HepG2 (cell line): Measurements from ENCODE around the gene NKD1. TPM values are rescaled to one million over a fixed set of nuclear protein-coding genes. Genes with fewer than 3 reads are reported as not detected.

Source experiments
- CEBPZ ChIP-seq: IDR thresholded peaks from 2 replicates; pipeline ENCODE4 v1.6.1; 2012; ENCODE audit warnings: low read length, improper control_type of control experiment
- GATA4 ChIP-seq: sonication (generic); IDR thresholded peaks from 2 replicates; pipeline ENCODE4 v1.6.1; 2016; ENCODE audit warnings: antibody characterized with exemption, low read depth, borderline replicate concordance
- SPEN ChIP-seq: sonication (generic); formaldehyde crosslinking; IDR thresholded peaks from 2 replicates; pipeline ENCODE4 v1.5.1; 2020; ENCODE audit warnings: low read depth, mild to moderate bottlenecking, missing genetic modification reagents
- SRSF1 ChIP-seq: fragments of 200-400 bp; formaldehyde crosslinking; optimal IDR thresholded peaks from 2 replicates; pipeline ENCODE3; 2017; ENCODE audit warnings: mild to moderate bottlenecking, low read depth, low read length, moderate library complexity
- ZNF180 ChIP-seq: sonication (generic); formaldehyde crosslinking; IDR thresholded peaks from 2 replicates; pipeline ENCODE4 v1.4.0; 2020; ENCODE audit warnings: low read depth, missing genetic modification reagents, borderline replicate concordance
- ZNF235 ChIP-seq: sonication (generic); formaldehyde crosslinking; IDR thresholded peaks from 2 replicates; pipeline ENCODE4 v1.8.1; 2023; ENCODE audit warnings: mild to moderate bottlenecking, missing genetic modification reagents, borderline replicate concordance
- ZNF362 ChIP-seq: sonication (generic); formaldehyde crosslinking; IDR thresholded peaks from 2 replicates; pipeline ENCODE4 v1.4.0; 2020; ENCODE audit warnings: missing genetic modification reagents, mild to moderate bottlenecking, borderline replicate concordance
- ZNF564 ChIP-seq: sonication (generic); formaldehyde crosslinking; IDR thresholded peaks from 2 replicates; pipeline ENCODE4 v1.8.1; 2023; ENCODE audit warnings: mild to moderate bottlenecking, missing genetic modification reagents
- ZNF629 ChIP-seq: sonication (generic); formaldehyde crosslinking; conservative IDR thresholded peaks from 2 replicates; pipeline ENCODE4 v1.5.0; 2020; ENCODE audit warnings: missing genetic modification reagents
- ZNF644 ChIP-seq: IDR thresholded peaks from 2 replicates; pipeline ENCODE4 v1.6.1; 2016; ENCODE audit warnings: low read depth
- ZNF768 ChIP-seq: sonication (generic); formaldehyde crosslinking; IDR thresholded peaks from 2 replicates; pipeline ENCODE4 v1.4.0; 2020; ENCODE audit warnings: missing genetic modification reagents
- ZSCAN22 ChIP-seq: sonication (generic); formaldehyde crosslinking; IDR thresholded peaks from 2 replicates; pipeline ENCODE4 v1.4.0; 2020; ENCODE audit warnings: mild to moderate bottlenecking, missing genetic modification reagents
- polyA plus RNA-seq, 8 experiments: library from polyadenylated mRNA; depleted of rRNA in 3 of 8; stranded (reverse) in 7 of 8; unstranded in 1 of 8; fragments of >200 nt; fragmentation: Illumina TruSeq in 4 of 8; extraction: Trizol in 4 of 8; gene quantifications; 2 replicates each; pipeline versions ENCODE4 v1.2.1 to v1.2.3, GENCODE V29; 2011 to 2016; ENCODE audit warnings: low read depth in 4 of 8, missing spikeins in 1 of 8, mixed read lengths in 1 of 8; ENCODE audit not compliant: insufficient read depth in 1 of 8
- total RNA-seq, 5 experiments: library from RNA; depleted of rRNA; stranded (reverse); fragments of >200 nt; fragmentation: Illumina TruSeq; extraction: Trizol; gene quantifications; 2 replicates each; pipeline ENCODE4 v1.2.3, GENCODE V29; 2016; ENCODE audit warnings: low read depth in 1 of 5
- TF ChIP-seq, protein P1 (sequence below): sonication (generic); formaldehyde crosslinking; IDR thresholded peaks from 2 replicates; pipeline ENCODE4 v1.8.1; 2023; ENCODE audit warnings: mild to moderate bottlenecking, missing genetic modification reagents

NKD1 gene
- total and polyA plus RNA-seq, 2 of the 13 experiments (the other 11 are each of a cell fraction or from before 2014, with no cell fraction given), result 70.4 to 121 TPM

DNA sequence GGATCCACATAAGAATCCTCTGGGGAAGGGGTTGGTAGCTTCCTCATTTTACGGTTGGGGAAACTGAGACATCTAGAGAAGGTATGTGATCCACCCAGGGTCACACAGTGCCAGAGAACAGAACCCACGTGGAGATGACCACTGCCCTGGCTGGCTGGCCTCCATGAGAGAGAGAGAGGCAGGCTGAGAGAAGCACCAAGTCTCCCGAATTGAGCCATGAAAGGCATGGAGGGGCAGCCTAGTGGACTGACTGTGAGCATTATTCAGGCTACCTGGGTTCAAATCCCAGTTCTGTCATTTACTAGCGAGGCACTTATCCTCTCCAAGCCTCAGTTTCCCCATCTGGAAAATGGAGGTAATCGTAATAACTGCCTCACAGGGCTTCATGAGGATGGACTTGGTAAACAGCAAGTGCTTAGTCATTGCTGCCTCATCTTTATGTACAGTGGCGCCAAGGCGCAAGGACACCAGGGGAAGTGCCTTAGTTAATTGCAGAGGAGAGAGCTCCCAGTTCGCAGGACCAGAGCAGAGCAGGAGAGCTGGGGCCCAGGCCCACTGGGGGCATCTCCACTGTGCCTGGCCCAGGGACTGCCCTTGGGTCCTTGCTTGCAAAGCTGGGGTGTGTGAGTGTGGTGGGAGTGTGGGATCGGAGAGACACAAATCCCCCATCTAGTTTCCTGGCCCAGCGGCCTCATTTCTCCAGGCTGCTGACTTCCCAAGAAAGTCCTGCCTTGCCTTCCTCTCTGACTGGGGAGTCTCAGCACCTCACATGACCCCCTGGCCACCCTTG lies 71.7 kb downstream of the NKD1 start (continued):
- no peak for TF ChIP-seq ZNF180 (CRISPR knock-in tag)
- no peak for TF ChIP-seq ZNF644 (CRISPR knock-in tag)
- no peak for TF ChIP-seq ZSCAN22
- no peak for TF ChIP-seq GATA4
- no peak for TF ChIP-seq ZNF564 (CRISPR knock-in tag)
- no peak for TF ChIP-seq SPEN (CRISPR knock-in tag)
- no peak for TF ChIP-seq CEBPZ
- TF ChIP-seq ZNF629 (CRISPR knock-in tag), result 0 out of 2 replicates have a peak, but pooled peaks have one; percentile 42
- 0 out of 2 replicates have a peak, but pooled peaks have one; percentile 17 for TF ChIP-seq ZNF768 (CRISPR knock-in tag)
- TF ChIP-seq ZNF362 (CRISPR knock-in tag), result no peak
- TF ChIP-seq, protein P1, sequence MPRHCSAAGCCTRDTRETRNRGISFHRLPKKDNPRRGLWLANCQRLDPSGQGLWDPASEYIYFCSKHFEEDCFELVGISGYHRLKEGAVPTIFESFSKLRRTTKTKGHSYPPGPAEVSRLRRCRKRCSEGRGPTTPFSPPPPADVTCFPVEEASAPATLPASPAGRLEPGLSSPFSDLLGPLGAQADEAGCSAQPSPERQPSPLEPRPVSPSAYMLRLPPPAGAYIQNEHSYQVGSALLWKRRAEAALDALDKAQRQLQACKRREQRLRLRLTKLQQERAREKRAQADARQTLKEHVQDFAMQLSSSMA, result 0 out of 2 replicates have a peak, but pooled peaks have one; percentile 59
- no peak for TF ChIP-seq SRSF1
- TF ChIP-seq ZNF235 (CRISPR knock-in tag), result no peak
